Measurements from ENCODE around the gene TMEM231. TPM values are rescaled to one million over a fixed set of nuclear protein-coding genes. Genes with fewer than 3 reads are reported as not detected.

TMEM231 gene
- total RNA-seq, 1 donor from 2014 or later: 15.0 TPM

GRCh38 chr16:75494184-75494583 is 61.9 kb downstream of the TMEM231 start:
- DNase-seq (ENCODE audit: low read depth, low spot score): no peak

- DNase-seq (ENCODE audit: low read depth, low spot score): no peak
Measured at GRCh38 chr16:75491876-75492275, 64.2 kb downstream of the TMEM231 start.

- no peak for DNase-seq (ENCODE audit: low read depth, low spot score)
Measured at GRCh38 chr16:75488322-75488721, 67.7 kb downstream of the TMEM231 start.

Other genes with a start within 250 kb of the TMEM231 start
- gene CFDP1, start 122.7 kb downstream of the TMEM231 start, total RNA-seq: 51.0 and 55.1 TPM in 2 replicates
- gene TMEM170A, start 91.6 kb downstream of the TMEM231 start, total RNA-seq: 25.1 and 49.3 TPM in 2 replicates
- gene CHST6, start 60.8 kb downstream of the TMEM231 start, total RNA-seq: 1.5 and 2.1 TPM in 2 replicates
- not detected in 2 replicates for gene CHST5, start 20.1 kb downstream of the TMEM231 start, total RNA-seq
- gene GABARAPL2, start 10.1 kb upstream of the TMEM231 start, total RNA-seq: 33.1 and 34.6 TPM in 2 replicates
- gene ADAT1, start 67.0 kb upstream of the TMEM231 start, total RNA-seq: 55.0 and 59.7 TPM in 2 replicates
- 213 and 222 TPM in 2 replicates for gene KARS1, start 91.4 kb upstream of the TMEM231 start, total RNA-seq
- 39.0 and 49.8 TPM in 2 replicates for gene TERF2IP, start 91.5 kb upstream of the TMEM231 start, total RNA-seq
- not detected in 2 replicates for gene CPHXL2, start 120.8 kb upstream of the TMEM231 start, total RNA-seq
- gene DUXB, start 145.2 kb upstream of the TMEM231 start, total RNA-seq: not detected in 2 replicates
- not detected in 2 replicates for gene CPHXL, start 170.2 kb upstream of the TMEM231 start, total RNA-seq

Data from pulmonary artery endothelial cell (primary cell).